DMS153 treated with DMSO at 0.1 percent for 48 hours (cell line): ENCODE measurements around the gene MEG3.

Experiments used
- DNase-seq: peaks from one replicate; lab custom pipeline; 2025; ENCODE audit not compliant: unreplicated experiment; lab: John Stamatoyannopoulos, UW

The MEG3 gene

GRCh38 chr14:100845341-100845740 lies 19.4 kb downstream of the MEG3 start:
- no peak for DNase-seq

- no peak for DNase-seq
These were observed 20.5 kb downstream of the MEG3 start for GRCh38 chr14:100846309-100846859.

DNA sequence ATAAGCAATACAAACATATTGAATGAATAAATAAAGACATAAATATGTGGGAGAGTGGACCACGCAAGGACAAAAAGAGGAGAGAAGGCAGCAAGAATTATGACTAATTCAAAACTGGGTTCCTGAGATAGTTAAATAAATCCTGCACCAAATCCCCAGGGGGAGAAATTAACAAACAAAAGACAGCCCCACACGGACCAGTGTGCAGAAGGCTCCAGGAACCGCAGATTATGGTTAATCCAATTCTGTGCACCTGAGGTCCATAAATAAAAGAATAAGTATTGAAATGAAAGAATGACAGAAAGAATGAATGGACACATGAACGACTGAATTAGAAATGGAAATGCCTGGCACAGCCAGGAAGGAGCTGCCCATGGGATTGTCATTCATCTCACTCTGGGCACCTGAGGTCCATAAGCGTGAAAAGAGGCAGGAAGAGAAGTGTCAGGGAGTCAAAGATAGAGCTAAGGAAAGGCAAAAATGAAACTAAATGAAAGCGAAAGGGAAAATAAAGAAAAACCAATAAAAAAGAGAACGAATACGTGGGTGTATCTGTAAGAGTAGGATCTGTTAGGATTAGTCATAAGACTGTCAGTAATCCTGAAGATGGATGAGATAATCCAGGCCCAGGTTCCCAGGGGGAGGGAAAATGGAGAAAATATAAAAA lies 23.3 kb downstream of the MEG3 start:
- DNase-seq, result no peak

- DNase-seq, result peak; percentile 32
These were observed 25.1 kb downstream of the MEG3 start for GRCh38 chr14:100850841-100851585.

DNA sequence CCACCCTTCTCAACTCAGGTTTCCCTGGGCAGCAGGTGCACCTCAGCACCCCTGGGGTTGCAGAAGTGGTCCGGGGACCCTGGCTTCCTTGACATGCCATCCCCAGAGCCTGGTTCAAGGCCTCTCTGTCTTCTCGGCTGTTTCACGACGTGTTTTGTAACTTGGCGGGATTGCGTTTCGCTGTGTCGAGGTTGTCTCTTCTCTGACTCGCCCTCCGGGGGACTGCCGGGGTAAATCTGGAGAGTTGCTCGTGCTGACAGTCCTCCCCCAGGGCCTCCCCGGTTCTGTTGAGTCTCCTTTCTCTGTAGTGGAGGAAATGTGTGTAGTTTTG lies 25.6 kb downstream of the MEG3 start:
- no peak for DNase-seq

GRCh38 chr14:100851946-100852620 lies 26.2 kb downstream of the MEG3 start:
- DNase-seq, result no peak

DNA sequence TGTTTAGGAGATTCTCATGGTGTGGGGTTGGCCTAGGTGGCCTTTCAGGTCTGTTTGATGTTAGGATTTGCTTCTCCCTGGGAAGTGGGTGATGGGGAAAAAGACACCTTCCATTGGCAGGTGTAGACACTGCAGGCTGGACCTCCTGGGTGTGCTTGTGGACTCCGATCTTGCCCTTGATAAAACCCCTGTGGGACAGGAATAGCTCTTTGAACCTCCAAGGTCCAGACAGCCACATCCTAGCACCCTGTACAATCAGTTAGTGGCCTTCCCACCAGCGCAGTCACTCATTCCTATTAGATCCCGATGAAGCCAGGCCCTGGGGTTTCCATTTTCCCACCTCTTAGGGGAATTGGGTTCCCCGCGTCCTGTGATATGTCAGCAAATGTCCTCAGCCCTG lies 28.5 kb downstream of the MEG3 start:
- DNase-seq, result no peak

DNA sequence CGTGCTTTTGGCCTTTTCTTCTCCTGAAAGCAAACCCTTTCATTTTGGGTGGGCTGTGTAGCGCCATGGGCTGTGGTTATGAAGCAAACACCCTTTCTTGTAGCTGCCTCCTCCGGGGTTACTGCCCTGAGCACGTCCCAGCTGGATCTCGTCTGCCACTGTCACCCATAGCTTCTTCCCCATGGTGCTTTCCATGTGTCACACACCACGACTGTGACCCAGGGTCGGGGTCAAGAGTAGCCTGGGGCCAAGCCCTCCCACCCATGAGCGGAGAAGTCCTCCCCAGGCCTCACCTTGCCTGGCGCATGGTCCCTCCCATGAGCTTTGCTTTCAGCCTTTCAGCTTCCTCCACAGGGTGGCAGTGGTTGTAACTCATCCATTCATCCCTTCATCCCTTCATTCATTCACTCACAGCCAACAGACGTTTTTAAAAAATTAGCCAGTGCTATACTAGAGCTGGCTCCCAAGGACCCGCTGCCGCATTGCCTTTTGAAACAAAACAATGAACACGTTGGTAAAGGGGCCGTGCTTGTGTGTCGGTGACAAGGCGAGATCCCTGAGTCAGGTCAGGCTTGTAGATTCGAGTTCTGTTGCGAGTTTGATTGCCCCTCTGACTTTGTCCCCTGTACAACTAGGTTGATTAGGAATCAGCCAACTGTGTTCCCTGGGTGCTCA lies 29.5 kb downstream of the MEG3 start:
- no peak for DNase-seq

GRCh38 chr14:100856056-100856950 lies 30.4 kb downstream of the MEG3 start:
- no peak for DNase-seq

- DNase-seq, result no peak
These were observed 31.5 kb downstream of the MEG3 start for GRCh38 chr14:100857233-100857922.

DNA sequence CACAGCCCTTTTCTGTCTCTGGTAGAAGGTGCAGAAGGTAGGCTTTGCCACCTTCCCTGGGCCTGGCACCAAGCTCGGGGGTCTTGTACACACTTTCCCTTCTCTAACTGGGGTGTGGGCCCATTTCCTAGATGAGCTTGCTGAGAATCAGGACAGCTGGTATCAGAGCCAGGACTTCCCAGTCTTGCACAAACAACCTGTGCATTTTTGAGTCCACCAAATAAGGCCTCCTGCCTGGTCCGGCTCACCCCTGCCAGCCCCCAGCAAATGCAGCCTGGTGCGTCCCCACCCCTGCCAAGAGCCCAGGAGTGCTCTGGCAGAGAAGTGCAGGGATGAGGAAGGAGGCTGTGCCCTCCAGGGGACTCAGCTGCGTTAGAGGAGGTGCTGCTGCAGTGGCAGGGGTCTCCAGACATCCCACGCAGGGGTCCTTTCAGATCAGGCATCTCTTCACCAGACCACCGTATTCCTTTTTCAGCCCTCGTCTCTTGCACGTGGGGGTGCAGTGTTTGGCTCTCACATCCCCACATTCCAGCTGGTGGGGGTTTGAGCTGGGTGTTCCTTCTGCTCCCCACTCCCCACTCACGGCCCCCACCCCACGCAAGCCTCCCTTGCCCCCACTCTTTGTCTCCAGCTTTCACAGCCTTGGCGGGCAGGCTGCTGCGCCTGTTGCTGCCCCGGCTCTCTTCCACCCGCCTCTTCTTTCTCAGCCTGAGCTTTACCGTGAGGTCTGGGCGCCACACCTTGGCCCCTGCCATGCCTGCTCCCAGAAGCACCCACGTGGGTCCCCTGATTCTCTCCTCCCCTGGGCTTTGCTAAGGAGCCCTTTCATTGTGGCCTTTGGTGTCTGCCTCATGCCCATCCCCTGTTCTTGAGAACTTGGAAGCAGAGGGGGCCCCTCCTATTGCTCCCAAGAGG lies 32.3 kb downstream of the MEG3 start:
- DNase-seq, result no peak

GRCh38 chr14:100858838-100859220 lies 32.9 kb downstream of the MEG3 start:
- DNase-seq, result no peak

- DNase-seq, result no peak
These were observed 33.9 kb downstream of the MEG3 start for GRCh38 chr14:100859781-100860180.

DNA sequence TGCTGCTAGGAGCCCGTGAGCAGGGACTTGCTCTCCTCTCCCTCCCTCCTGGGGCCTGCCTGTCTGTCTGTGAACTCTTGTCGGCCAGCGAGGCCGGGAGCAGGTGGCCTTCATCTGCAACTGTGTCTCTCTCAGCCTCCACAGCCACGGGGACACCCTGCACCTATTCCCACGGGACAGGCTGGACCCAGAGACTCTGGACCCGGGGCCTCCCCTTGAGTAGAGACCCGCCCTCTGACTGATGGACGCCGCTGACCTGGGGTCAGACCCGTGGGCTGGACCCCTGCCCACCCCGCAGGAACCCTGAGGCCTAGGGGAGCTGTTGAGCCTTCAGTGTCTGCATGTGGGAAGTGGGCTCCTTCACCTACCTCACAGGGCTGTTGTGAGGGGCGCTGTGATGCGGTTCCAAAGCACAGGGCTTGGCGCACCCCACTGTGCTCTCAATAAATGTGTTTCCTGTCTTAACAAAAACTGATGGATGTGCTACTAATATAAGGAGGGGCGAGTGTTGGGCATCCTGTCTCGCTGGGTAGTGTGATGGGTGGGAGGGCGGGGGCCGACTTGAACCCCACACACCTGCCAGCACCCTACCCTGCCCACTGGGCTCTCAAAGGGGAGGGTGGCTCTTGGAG lies 34.8 kb downstream of the MEG3 start:
- DNase-seq, result no peak

DNA sequence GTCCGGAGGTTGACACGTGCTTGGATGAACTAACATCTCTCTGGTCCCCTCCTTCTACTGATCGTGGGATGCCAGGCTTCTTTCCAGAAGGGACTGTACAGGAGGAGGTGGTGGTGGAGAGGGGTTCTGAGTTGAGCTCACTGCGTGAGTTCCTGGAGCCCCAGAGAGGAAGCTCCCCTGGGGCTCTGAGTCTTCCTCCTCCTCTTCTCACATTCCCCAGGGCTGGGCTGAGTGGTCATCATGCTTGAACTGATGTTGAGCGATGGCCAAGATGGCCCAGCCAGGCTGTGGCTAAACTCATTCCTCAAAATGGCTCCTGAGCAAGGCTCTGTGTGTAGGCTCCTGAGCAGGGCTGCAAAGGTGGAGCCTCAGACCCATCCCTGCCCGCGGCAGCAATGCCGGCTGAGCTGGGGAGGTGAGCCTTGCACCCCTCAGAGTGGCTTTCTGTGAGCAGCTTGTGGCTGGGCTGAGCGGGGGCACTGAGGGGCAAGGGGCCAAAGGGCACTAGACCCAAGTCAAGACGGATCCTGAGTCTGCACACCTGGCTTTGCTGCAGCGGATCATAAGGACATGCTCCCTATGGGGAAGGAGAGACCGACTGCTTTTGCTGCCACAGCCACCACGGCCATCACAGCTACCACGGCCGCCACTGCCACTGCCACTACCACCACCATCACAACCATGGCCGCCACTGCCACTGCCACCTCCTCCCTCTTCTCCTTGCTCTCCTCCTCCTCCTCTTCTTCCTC lies 35.4 kb downstream of the MEG3 start:
- DNase-seq, result no peak

DNA sequence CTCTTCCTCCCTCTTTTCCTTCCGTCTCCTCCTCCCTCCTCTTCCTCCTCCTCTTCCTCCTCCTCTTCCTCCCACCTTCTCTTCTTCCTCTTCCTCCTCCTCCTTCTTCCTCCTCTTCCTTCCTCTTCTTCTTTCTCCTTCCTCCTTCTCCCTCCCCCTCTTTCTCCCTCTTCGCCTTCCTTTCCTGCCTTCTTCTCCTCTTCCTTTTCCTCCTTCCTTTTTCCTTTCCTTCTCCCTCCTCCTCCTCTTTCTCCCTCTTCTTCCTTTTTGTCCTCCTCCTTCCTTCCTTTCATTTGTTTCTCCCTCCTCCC lies 36.0 kb downstream of the MEG3 start:
- DNase-seq, result no peak

DNA sequence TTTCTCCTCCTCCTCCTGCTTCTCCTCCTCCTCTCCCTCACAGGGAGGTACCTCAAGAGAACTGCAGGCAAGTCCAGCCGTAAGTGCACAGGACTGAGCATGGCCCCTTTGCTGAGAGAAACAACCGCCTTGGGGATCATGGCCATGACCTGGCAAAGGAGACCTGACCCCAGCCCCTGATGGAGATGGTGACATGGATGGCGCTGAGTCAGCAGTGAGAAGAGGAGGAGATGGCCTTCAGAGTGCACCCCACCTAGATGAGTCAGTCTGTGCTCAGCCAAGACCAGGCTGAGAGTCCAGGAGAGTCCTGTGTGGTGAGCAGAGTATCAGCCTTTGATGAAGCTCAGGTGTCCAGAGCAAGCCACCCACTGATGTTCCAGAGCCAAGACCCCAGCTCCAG lies 36.4 kb downstream of the MEG3 start:
- no peak for DNase-seq

- DNase-seq, result no peak
These were observed 36.9 kb downstream of the MEG3 start for GRCh38 chr14:100862793-100863192.
